ENCODE measurements around the gene ATP8B1.
"Not testable (repeated sequence)": the region's sequence is repeated elsewhere in the genome, so short reads cannot be mapped to it uniquely, and the experiment has no call there.

Gene ATP8B1

GRCh38 chr18:57834616-57835015, 31.5 kb upstream of the ATP8B1 start:
- H3K4me1 ChIP-seq (ENCODE audit: insufficient read depth, low read length) = no peaks in the 10 kb centered on the region
- no peak overlapping the region for H3K4me3 ChIP-seq (ENCODE audit: low read length)
- no peaks in the 10 kb centered on the region for H3K9me3 ChIP-seq (ENCODE audit: low read length)
- no peak overlapping the region for H2AFZ ChIP-seq (ENCODE audit: low read depth, low read length)
- H3K27me3 ChIP-seq (ENCODE audit: insufficient read depth, low read length) = no peaks in the 10 kb centered on the region
- H3K36me3 ChIP-seq (ENCODE audit: insufficient read depth, low read length) = no peaks in the 10 kb centered on the region

- no peak overlapping the region for H2AFZ ChIP-seq (ENCODE audit: low read depth, low read length)
- no peak overlapping the region for H3K4me3 ChIP-seq (ENCODE audit: low read length)
- no peaks in the 10 kb centered on the region for H3K27me3 ChIP-seq (ENCODE audit: insufficient read depth, low read length)
- H3K4me1 ChIP-seq (ENCODE audit: insufficient read depth, low read length) = no peaks in the 10 kb centered on the region
- no peaks in the 10 kb centered on the region for H3K36me3 ChIP-seq (ENCODE audit: insufficient read depth, low read length)
- H3K9me3 ChIP-seq (ENCODE audit: low read length) = no peaks in the 10 kb centered on the region
Measured at GRCh38 chr18:57833441-57834101, 30.5 kb upstream of the ATP8B1 start.

GRCh38 chr18:57832730-57833129, 29.6 kb upstream of the ATP8B1 start:
- H3K27me3 ChIP-seq (ENCODE audit: insufficient read depth, low read length) = no peaks in the 10 kb centered on the region
- H3K9me3 ChIP-seq (ENCODE audit: low read length) = no peaks in the 10 kb centered on the region

GRCh38 chr18:57831597-57832377, 28.7 kb upstream of the ATP8B1 start:
- Histone ChIP-seq H3K9me3 (ENCODE audit: low read length) (no peaks in the 10 kb centered on the region), H3K4me3 (ENCODE audit: low read length) (no peak overlapping the region), H3K4me1 (ENCODE audit: insufficient read depth, low read length) (no peaks in the 10 kb centered on the region), H2AFZ (ENCODE audit: low read depth, low read length) (no peak overlapping the region), H3K36me3 (ENCODE audit: insufficient read depth, low read length) (no peaks in the 10 kb centered on the region), H3K27me3 (ENCODE audit: insufficient read depth, low read length) (no peaks in the 10 kb centered on the region)

More at GRCh38 chr18:57832730-57833129, 29.6 kb upstream of the ATP8B1 start:
- no peak overlapping the region for H2AFZ ChIP-seq (ENCODE audit: low read depth, low read length)
- H3K4me3 ChIP-seq (ENCODE audit: low read length) = no peak overlapping the region
- no peaks in the 10 kb centered on the region for H3K4me1 ChIP-seq (ENCODE audit: insufficient read depth, low read length)
- no peaks in the 10 kb centered on the region for H3K36me3 ChIP-seq (ENCODE audit: insufficient read depth, low read length)

- Histone ChIP-seq H3K9me3 (ENCODE audit: low read length) (no peaks in the 10 kb centered on the region), H3K4me1 (ENCODE audit: insufficient read depth, low read length) (no peaks in the 10 kb centered on the region), H2AFZ (ENCODE audit: low read depth, low read length) (no peak overlapping the region), H3K36me3 (ENCODE audit: insufficient read depth, low read length) (no peaks in the 10 kb centered on the region), H3K27me3 (ENCODE audit: insufficient read depth, low read length) (peaks cover 5% of the 10 kb centered on the region), H3K4me3 (ENCODE audit: low read length) (no peak overlapping the region)
Measured at GRCh38 chr18:57827646-57828045, 24.5 kb upstream of the ATP8B1 start.

- Histone ChIP-seq H3K4me3 (ENCODE audit: low read length) (no peak overlapping the region), H3K9me3 (ENCODE audit: low read length) (no peaks in the 10 kb centered on the region)
Measured at GRCh38 chr18:57826252-57826651, 23.1 kb upstream of the ATP8B1 start.

GRCh38 chr18:57820583-57820982, 17.5 kb upstream of the ATP8B1 start:
- not testable (repeated sequence) for H3K9me3 ChIP-seq (ENCODE audit: low read length); H3K4me1 ChIP-seq (ENCODE audit: insufficient read depth, low read length); H3K36me3 ChIP-seq (ENCODE audit: insufficient read depth, low read length); H2AFZ ChIP-seq (ENCODE audit: low read depth, low read length); H3K4me3 ChIP-seq (ENCODE audit: low read length); H3K27me3 ChIP-seq (ENCODE audit: insufficient read depth, low read length)

More at GRCh38 chr18:57826252-57826651, 23.1 kb upstream of the ATP8B1 start:
- Histone ChIP-seq H3K27me3 (ENCODE audit: insufficient read depth, low read length) (peaks cover 5% of the 10 kb centered on the region), H3K36me3 (ENCODE audit: insufficient read depth, low read length) (no peaks in the 10 kb centered on the region), H3K4me1 (ENCODE audit: insufficient read depth, low read length) (no peaks in the 10 kb centered on the region), H2AFZ (ENCODE audit: low read depth, low read length) (no peak overlapping the region)

GRCh38 chr18:57819671-57820460, 16.8 kb upstream of the ATP8B1 start:
- no peaks in the 10 kb centered on the region for H3K36me3 ChIP-seq (ENCODE audit: insufficient read depth, low read length)
- no peak overlapping the region for H3K4me3 ChIP-seq (ENCODE audit: low read length)
- H3K9me3 ChIP-seq (ENCODE audit: low read length) = no peaks in the 10 kb centered on the region
- no peaks in the 10 kb centered on the region for H3K4me1 ChIP-seq (ENCODE audit: insufficient read depth, low read length)
- peaks cover 2% of the 10 kb centered on the region for H3K27me3 ChIP-seq (ENCODE audit: insufficient read depth, low read length)
- no peak overlapping the region for H2AFZ ChIP-seq (ENCODE audit: low read depth, low read length)

GRCh38 chr18:57819119-57819518, 16.0 kb upstream of the ATP8B1 start:
- H3K36me3 ChIP-seq (ENCODE audit: insufficient read depth, low read length) = no peaks in the 10 kb centered on the region
- no peaks in the 10 kb centered on the region for H3K9me3 ChIP-seq (ENCODE audit: low read length)
- no peak overlapping the region for H2AFZ ChIP-seq (ENCODE audit: low read depth, low read length)
- no peak overlapping the region for H3K4me3 ChIP-seq (ENCODE audit: low read length)
- H3K27me3 ChIP-seq (ENCODE audit: insufficient read depth, low read length) = no peaks in the 10 kb centered on the region
- no peaks in the 10 kb centered on the region for H3K4me1 ChIP-seq (ENCODE audit: insufficient read depth, low read length)

- H3K27me3 ChIP-seq (ENCODE audit: insufficient read depth, low read length) = no peaks in the 10 kb centered on the region
- no peaks in the 10 kb centered on the region for H3K36me3 ChIP-seq (ENCODE audit: insufficient read depth, low read length)
- H3K9me3 ChIP-seq (ENCODE audit: low read length) = no peaks in the 10 kb centered on the region
- no peak overlapping the region for H2AFZ ChIP-seq (ENCODE audit: low read depth, low read length)
- H3K4me1 ChIP-seq (ENCODE audit: insufficient read depth, low read length) = no peaks in the 10 kb centered on the region
- no peak overlapping the region for H3K4me3 ChIP-seq (ENCODE audit: low read length)
Measured at GRCh38 chr18:57816208-57816954, 13.3 kb upstream of the ATP8B1 start.

- H3K27me3 ChIP-seq (ENCODE audit: insufficient read depth, low read length) = no peaks in the 10 kb centered on the region
- no peak overlapping the region for H2AFZ ChIP-seq (ENCODE audit: low read depth, low read length)
- H3K4me3 ChIP-seq (ENCODE audit: low read length) = no peak overlapping the region
- H3K9me3 ChIP-seq (ENCODE audit: low read length) = no peaks in the 10 kb centered on the region
- H3K36me3 ChIP-seq (ENCODE audit: insufficient read depth, low read length) = no peaks in the 10 kb centered on the region
- H3K4me1 ChIP-seq (ENCODE audit: insufficient read depth, low read length) = no peaks in the 10 kb centered on the region
Measured at GRCh38 chr18:57814555-57814954, 11.4 kb upstream of the ATP8B1 start.

GRCh38 chr18:57813245-57813644, 10.1 kb upstream of the ATP8B1 start:
- H3K4me3 ChIP-seq (ENCODE audit: low read length) = no peak overlapping the region
- H3K27me3 ChIP-seq (ENCODE audit: insufficient read depth, low read length) = peaks cover 3% of the 10 kb centered on the region
- no peaks in the 10 kb centered on the region for H3K4me1 ChIP-seq (ENCODE audit: insufficient read depth, low read length)
- H2AFZ ChIP-seq (ENCODE audit: low read depth, low read length) = no peak overlapping the region
- no peaks in the 10 kb centered on the region for H3K36me3 ChIP-seq (ENCODE audit: insufficient read depth, low read length)
- H3K9me3 ChIP-seq (ENCODE audit: low read length) = no peaks in the 10 kb centered on the region

GRCh38 chr18:57812126-57812477, 9.0 kb upstream of the ATP8B1 start:
- peaks cover 3% of the 10 kb centered on the region for H3K27me3 ChIP-seq (ENCODE audit: insufficient read depth, low read length)
- H3K4me3 ChIP-seq (ENCODE audit: low read length) = no peak overlapping the region
- no peaks in the 10 kb centered on the region for H3K36me3 ChIP-seq (ENCODE audit: insufficient read depth, low read length)
- H2AFZ ChIP-seq (ENCODE audit: low read depth, low read length) = no peak overlapping the region
- no peaks in the 10 kb centered on the region for H3K9me3 ChIP-seq (ENCODE audit: low read length)
- H3K4me1 ChIP-seq (ENCODE audit: insufficient read depth, low read length) = no peaks in the 10 kb centered on the region
